ENCODE data around the gene KIAA0232.

KIAA0232 gene

DNA sequence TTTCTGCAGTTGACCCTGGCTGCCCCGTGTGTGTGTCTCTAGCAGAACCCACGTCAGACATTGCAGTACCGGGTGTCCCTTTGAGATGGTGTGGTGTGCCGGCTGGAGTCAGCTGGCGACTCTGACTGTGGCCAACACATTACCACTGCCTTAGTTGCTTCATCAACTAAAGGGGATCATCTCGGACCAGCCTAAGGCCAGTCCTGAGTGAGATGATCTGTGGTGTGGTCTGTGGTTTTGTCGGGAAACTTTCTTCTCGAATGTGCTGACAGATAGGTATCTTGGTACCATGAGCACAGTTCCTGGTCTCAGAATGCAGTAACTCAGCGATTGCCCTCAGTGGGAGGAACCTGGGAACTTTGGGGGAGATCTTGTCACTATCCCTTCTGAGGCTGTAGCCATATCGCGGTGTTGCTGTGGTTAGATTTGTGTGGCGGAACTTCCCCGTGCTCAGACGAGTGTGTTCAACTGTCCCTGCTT lies 142.9 kb downstream of the KIAA0232 start:
- no peak for FAIRE-seq

DNA sequence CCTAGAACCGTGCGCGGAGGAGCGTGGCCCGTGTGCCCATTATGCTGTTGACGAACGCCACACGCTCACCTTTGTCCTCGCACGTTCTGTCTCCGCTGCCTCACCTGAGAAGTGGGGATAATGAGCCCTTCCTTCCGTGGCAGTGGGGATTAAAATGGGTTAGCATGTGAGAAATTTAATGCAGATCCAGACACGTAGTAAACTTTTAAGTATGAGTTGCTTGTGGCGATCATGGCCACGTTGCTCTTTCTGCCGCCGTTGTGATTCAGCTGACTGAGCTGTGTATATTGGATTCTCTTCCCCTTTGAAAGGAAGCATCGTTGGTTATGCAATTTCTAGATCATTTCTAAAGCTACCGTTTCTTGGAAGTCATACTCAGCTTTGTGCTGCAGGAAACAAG lies 143.6 kb downstream of the KIAA0232 start:
- FAIRE-seq: no peak

- no peak for FAIRE-seq
Measured at GRCh38 chr4:6926681-6927478, 144.4 kb downstream of the KIAA0232 start.

DNA sequence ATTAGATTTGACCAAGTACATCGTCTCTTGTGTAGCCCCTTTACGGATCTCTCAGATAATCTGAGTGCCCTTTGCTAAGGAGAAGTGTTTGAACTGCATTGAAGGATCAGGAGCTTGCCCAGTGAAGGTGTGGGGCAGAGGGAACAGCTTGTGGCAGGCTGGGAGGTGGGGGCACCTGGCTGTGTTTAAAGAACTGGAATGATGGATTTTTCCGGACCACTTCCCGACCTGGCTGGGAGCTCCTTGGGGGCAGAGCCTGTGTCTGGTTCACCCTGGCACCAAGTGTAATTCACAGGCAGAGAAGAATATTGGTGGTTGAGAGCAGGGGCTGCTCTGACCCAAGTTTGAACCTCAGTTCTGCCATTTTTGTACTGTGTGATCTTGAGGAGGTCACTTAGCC lies 145.6 kb downstream of the KIAA0232 start:
- no peak for FAIRE-seq

DNA sequence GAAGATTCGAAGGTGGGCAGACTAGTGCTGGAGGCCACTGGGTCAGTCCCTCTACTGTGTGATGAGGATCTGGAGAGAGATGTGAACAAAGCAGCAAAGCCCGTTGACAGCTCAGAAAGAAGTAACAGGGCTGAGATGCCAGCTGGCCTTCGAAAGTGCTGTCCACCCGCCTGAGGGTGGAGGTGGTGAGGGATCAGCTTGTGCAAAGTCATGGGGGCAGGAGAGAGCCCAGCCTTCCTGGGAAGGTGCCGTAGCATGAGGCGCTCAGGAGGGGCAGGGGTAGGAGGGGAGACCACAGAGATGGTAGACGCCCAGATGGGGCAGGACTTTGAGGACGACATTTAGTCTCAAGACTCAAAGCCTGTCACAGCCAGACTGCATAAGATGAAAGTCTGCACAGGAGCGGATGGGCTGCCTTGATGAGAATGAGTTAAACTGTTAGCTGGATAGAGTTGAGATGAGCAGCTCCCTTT lies 146.8 kb downstream of the KIAA0232 start:
- FAIRE-seq: no peak

GRCh38 chr4:6929812-6930464 lies 147.4 kb downstream of the KIAA0232 start:
- FAIRE-seq: no peak

- FAIRE-seq: no peak
Measured at GRCh38 chr4:6932475-6932874, 149.9 kb downstream of the KIAA0232 start.

DNA sequence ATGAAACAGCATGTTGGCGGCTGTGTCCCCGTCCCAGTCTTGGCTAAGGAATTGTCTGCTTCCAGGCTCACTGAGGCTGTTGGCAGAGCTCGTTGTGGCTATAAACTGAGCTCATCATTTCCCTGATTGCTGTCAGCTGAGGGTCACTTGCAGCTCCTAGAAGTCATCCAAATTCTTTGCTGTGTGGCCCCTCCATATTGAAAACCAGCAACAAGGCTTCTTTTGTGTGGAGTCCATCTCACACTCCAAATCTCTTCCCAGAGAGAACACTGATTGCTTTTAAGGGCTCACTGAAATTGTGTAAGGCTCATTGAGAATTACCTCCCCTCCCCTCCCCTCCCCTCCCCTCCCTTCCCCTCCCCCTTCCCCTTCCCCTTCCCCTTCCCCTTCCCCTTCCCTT lies 150.4 kb downstream of the KIAA0232 start:
- no peak for FAIRE-seq

Data from G401.6 (cell line).